IPS-18a (cell line): ENCODE measurements around the gene RYR2.
"Not testable (repeated sequence)": the region's sequence is repeated elsewhere in the genome, so short reads cannot be mapped to it uniquely, and the experiment has no call there.

ENCODE experiments used
- H3K27ac ChIP-seq: one replicate; pipeline ENCODE4 v1.5.1; 2013; ENCODE audit warnings: low read length
- H3K27me3 ChIP-seq: one replicate; pipeline ENCODE4 v1.6.1; 2013; ENCODE audit warnings: mild to moderate bottlenecking, low read length; ENCODE audit not compliant: control insufficient read depth, insufficient read depth
- H3K36me3 ChIP-seq: one replicate; pipeline ENCODE4 v1.6.1; 2013; ENCODE audit warnings: low read depth, low read length; ENCODE audit not compliant: control insufficient read depth
- H3K4me1 ChIP-seq: one replicate; pipeline ENCODE4 v1.6.1; 2013; ENCODE audit warnings: low read depth, low read length; ENCODE audit not compliant: control insufficient read depth
- H3K4me3 ChIP-seq: one replicate; pipeline ENCODE4 v1.5.1; 2013; ENCODE audit warnings: low read length
- H3K9ac ChIP-seq: one replicate; pipeline ENCODE4 v1.6.1; 2013; ENCODE audit warnings: mild to moderate bottlenecking, low read length, moderate library complexity
- H3K9me3 ChIP-seq: one replicate; pipeline ENCODE4 v1.6.1; 2013; ENCODE audit warnings: low read depth, low read length; ENCODE audit not compliant: control insufficient read depth

The RYR2 gene

DNA sequence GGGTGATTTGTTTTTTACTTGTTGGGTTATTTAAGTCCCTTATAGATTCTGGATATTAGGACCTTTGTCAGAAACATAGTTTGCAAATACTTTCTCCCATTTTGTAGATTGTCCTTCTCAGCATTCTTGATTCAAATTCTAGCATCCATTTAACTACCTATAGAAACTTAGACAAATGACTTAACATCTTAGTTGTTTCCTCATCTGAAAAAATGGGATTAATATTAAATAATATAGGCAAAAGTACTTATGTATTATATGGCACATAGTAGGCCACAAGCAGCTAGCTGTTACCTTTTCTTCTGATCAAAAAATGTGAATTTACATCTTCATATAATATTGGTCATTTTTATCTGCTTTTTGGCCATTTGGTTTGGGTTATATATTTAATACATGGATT lies 541.3 kb downstream of the RYR2 start:
- no peaks in the 10 kb centered on the region for H3K4me1 ChIP-seq

DNA sequence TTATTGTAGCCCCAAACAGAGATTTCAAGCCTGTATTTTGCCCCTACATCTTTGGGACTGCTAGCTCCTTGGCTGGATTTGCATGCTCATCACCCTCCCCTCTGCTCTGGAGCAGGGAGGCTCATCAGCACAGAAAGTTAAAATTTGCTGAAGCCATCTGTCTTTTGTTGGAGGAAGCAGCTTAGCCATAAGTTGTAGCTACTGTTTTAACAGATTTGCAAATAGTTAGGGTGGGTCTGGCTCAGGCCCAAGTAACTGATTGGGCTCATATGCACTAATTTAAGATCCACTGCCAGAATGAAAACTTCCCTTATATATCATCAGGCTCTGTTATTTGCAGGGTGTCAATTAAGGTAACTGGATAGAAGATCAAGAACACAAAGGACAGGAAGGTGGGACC lies 541.8 kb downstream of the RYR2 start:
- no peaks in the 10 kb centered on the region for H3K9me3 ChIP-seq
- H3K9ac ChIP-seq, result no peak overlapping the region
- H3K4me1 ChIP-seq, result no peaks in the 10 kb centered on the region
- no peaks in the 10 kb centered on the region for H3K27me3 ChIP-seq
- H3K36me3 ChIP-seq, result no peaks in the 10 kb centered on the region
- H3K27ac ChIP-seq, result no peak overlapping the region
- no peak overlapping the region for H3K4me3 ChIP-seq

More for the DNA sequence above, 541.3 kb downstream of the RYR2 start:
- no peak overlapping the region for H3K4me3 ChIP-seq
- H3K27me3 ChIP-seq, result no peaks in the 10 kb centered on the region
- no peak overlapping the region for H3K9ac ChIP-seq
- H3K9me3 ChIP-seq, result no peaks in the 10 kb centered on the region
- H3K36me3 ChIP-seq, result no peaks in the 10 kb centered on the region
- no peak overlapping the region for H3K27ac ChIP-seq

DNA sequence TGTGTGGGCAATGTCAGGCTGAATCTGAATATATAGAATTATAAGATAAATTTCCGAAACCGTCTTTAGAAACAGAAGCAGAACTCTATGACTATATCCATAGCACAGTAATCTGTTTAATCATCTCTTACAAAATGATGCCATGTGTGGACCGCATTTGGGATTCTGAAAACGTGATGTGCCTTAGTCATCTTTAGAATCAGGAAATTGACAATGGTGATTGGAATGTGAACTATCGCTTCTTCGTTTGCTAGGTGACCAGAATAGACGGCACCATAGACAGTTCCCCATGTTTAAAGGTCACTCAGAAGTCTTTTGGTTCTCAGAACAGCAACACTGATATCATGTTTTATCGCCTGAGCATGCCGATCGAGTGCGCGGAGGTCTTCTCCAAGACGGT lies 548.4 kb downstream of the RYR2 start:
- no peaks in the 10 kb centered on the region for H3K36me3 ChIP-seq
- H3K27me3 ChIP-seq, result no peaks in the 10 kb centered on the region
- H3K9ac ChIP-seq, result no peak overlapping the region
- H3K9me3 ChIP-seq, result no peaks in the 10 kb centered on the region
- no peaks in the 10 kb centered on the region for H3K4me1 ChIP-seq
- H3K27ac ChIP-seq, result no peak overlapping the region
- no peak overlapping the region for H3K4me3 ChIP-seq

DNA sequence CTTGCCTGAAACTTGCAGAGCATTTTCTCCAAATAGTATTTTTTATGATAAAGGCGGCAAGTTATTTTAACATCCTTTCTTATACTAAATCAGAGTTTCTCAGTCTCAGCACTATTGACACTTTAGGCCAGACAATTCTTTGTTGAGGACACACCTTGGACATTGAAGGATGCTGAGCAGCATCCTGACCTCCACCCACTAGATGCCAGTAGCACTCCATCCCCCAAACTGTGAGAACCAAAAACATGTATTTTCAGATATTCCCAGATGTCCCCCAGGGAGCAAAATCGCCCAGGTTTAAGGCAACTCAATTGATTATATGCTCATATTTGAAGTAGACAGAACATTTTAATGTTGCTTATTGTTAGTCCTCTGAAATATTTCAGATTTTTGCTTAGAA lies 549.4 kb downstream of the RYR2 start:
- H3K4me1 ChIP-seq, result no peaks in the 10 kb centered on the region
- no peak overlapping the region for H3K27ac ChIP-seq
- H3K27me3 ChIP-seq, result no peaks in the 10 kb centered on the region
- H3K9ac ChIP-seq, result no peak overlapping the region
- no peak overlapping the region for H3K4me3 ChIP-seq
- H3K9me3 ChIP-seq, result no peaks in the 10 kb centered on the region
- H3K36me3 ChIP-seq, result no peaks in the 10 kb centered on the region

DNA sequence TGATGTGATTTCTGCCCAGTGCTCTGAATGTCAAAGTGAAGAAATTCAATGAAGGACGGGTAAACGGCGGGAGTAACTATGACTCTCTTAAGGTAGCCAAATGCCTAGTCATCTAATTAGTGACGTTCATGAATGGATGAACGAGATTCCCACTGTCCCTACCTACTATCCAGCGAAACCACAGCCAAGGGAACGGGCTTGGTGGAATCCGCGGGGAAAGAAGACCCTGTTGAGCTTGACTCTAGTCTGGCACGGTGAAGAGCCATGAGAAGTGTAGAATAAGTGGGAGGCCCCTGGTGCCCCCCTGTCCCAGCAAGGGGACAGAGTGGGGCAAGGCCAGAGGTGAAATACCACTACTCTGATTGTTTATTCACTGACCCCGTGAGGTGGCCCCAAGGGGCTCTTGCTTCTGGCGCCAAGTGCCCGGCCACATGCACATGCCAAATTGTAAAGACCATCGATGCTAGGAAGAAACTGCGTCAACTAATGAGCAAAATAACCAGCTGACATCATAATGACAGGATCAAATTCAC lies 561.1 kb downstream of the RYR2 start:
- not testable (repeated sequence) for H3K36me3 ChIP-seq, H3K27ac ChIP-seq, H3K4me1 ChIP-seq, H3K9me3 ChIP-seq, H3K9ac ChIP-seq, H3K27me3 ChIP-seq, H3K4me3 ChIP-seq

DNA sequence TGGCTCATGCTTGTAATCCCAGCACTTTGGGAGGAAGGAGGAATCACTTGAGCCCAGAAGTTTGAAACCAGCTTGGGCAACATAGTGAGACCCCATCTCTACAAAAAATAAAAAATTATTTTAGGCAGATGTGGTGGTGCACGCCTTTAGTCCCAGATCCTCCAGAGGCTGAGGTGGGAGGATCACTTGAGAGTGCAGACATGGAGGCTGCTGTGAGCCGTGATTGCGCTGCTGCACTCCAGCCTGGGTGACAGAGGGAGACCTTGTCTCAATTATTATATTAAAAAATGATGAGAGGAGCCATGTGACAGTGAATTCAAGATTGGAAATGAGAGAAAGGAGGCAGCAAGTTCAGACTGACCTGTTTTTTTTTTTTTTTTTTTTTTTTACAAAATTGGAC lies 566.4 kb downstream of the RYR2 start:
- Histone ChIP-seq H3K9ac (no peak overlapping the region), H3K27me3 (no peaks in the 10 kb centered on the region), H3K4me1 (no peaks in the 10 kb centered on the region), H3K4me3 (no peak overlapping the region), H3K27ac (no peak overlapping the region), H3K9me3 (no peaks in the 10 kb centered on the region), H3K36me3 (no peaks in the 10 kb centered on the region)

DNA sequence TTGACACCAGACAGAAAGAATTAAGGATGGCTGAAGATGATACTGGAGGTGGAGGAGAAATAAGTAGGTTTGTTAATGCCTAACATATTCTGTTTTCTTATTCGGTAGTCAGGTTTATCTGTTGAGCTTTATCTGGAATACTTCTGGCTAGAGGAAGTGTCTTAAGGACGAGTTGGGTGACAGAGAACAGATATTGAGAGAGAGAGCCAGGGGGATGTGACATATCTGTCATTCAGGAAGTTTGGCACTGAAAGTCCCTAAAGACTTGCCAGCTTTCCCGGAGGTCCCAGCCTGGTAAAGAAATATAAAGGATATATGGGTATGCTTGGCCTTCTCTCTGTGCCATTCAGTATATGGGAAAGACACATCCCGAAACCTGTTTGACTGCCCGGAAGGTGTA lies 568.2 kb downstream of the RYR2 start:
- H3K9me3 ChIP-seq, result no peaks in the 10 kb centered on the region
- H3K9ac ChIP-seq, result no peak overlapping the region
- H3K27me3 ChIP-seq, result no peaks in the 10 kb centered on the region
- no peak overlapping the region for H3K4me3 ChIP-seq
- H3K4me1 ChIP-seq, result no peaks in the 10 kb centered on the region
- H3K27ac ChIP-seq, result no peak overlapping the region
- no peaks in the 10 kb centered on the region for H3K36me3 ChIP-seq

DNA sequence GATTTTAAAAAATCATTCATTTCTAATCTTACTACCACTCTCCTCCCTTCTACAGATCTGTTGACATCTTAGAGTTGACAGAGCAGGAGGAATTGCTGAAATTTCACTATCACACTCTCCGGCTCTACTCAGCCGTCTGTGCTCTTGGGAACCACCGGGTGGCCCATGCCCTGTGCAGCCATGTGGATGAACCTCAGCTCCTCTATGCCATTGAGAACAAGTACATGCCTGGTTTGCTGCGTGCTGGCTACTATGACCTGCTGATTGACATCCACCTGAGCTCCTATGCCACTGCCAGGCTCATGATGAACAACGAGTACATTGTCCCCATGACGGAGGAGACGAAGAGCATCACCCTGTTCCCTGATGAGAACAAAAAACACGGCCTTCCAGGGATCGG lies 572.0 kb downstream of the RYR2 start:
- no peaks in the 10 kb centered on the region for H3K9me3 ChIP-seq
- H3K27ac ChIP-seq, result no peak overlapping the region
- no peak overlapping the region for H3K9ac ChIP-seq
- no peaks in the 10 kb centered on the region for H3K27me3 ChIP-seq
- H3K4me3 ChIP-seq, result no peak overlapping the region
- no peaks in the 10 kb centered on the region for H3K4me1 ChIP-seq
- H3K36me3 ChIP-seq, result no peaks in the 10 kb centered on the region

DNA sequence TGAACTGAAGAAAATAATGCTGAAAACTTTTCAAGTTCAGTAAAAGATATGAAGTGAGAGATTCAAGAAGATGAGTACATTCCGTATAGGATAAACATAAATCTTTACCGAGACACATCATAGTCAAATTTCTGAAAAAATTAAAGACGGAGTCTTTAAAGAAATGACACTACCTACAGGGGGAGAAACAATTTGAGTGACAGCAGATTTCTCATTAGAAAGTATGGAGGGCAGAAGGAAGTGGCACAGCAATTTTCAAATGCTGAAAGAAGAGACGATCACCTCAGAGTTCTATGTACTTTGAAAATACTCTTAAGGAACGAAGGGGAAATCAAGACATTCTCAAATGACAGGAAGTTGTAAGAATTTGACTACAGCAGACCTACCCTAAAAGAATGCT lies 577.6 kb downstream of the RYR2 start:
- Histone ChIP-seq H3K9ac (no peak overlapping the region), H3K27me3 (no peaks in the 10 kb centered on the region), H3K36me3 (no peaks in the 10 kb centered on the region), H3K27ac (no peak overlapping the region), H3K9me3 (peaks cover 2% of the 10 kb centered on the region), H3K4me3 (no peak overlapping the region), H3K4me1 (no peaks in the 10 kb centered on the region)

DNA sequence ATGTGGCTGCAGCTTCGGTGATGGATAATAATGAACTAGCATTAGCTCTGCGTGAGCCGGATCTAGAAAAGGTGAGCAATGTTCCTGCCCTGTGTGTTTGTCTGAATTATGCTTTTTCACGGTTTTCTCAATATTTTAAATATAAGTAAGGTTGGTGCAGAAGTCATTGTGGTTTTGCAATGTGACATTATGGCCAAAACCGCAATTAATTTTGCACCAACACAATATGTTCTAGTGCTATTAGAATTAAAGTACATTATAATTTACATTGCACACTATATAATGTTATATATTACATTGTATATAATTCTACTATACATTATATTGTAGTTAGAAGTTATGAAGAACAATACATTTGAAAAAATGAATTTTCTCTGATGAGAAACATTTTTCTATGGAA lies 592.9 kb downstream of the RYR2 start:
- Histone ChIP-seq H3K36me3 (no peaks in the 10 kb centered on the region), H3K27ac (no peak overlapping the region), H3K4me3 (no peak overlapping the region), H3K9me3 (no peaks in the 10 kb centered on the region), H3K27me3 (no peaks in the 10 kb centered on the region), H3K4me1 (no peaks in the 10 kb centered on the region), H3K9ac (no peak overlapping the region)

DNA sequence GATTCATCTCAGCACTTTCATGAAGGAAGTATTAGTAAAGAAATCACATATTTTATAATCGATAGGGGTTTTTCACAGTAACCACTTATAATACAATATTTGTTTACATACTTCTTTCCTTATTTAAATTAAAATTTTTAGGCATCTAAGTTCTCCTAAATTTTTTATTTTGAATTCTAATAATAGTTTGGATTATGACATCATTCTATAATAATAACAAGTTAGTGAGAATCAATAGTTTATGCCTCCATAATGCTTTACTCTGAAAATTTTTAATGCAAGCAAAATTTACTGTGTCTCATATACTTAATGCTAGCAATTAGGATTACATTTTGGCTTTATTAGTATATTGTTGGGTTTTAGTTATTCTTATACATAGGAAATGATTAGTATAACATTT lies 596.6 kb downstream of the RYR2 start:
- no peak overlapping the region for H3K9ac ChIP-seq
- H3K4me1 ChIP-seq, result no peaks in the 10 kb centered on the region
- no peaks in the 10 kb centered on the region for H3K27me3 ChIP-seq
- H3K9me3 ChIP-seq, result no peaks in the 10 kb centered on the region
- H3K27ac ChIP-seq, result no peak overlapping the region
- H3K4me3 ChIP-seq, result no peak overlapping the region
- H3K36me3 ChIP-seq, result no peaks in the 10 kb centered on the region

DNA sequence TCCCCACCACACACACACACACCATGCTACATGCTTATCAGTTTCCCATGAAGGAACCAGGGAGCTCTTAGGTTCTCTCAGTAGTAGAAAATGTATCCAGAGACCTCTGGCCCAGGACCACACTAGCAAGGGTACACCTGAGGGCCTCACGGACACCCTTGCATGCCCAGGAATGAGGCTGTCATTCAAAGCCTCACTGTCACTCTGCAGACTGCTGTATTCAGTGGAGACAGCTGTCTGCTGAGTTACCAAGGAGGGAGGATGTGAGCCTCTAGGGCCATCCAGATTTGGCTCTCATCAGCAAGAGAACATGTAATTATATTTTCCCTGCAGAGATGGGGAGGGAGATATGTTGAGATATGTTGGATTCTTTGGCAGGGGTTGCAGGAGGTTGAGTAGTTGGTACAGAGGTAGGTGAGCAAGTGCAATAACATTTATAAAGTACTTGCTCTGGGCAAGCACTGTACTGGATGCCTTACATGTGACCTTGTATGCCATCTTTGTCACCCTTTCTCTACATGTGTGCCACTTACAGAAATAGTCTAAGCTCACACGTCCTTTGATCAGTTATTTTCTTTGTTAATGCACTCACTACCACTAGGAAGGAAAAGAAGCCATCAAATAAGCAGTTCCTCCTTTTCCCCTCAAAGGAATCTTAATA lies 598.2 kb downstream of the RYR2 start:
- Histone ChIP-seq H3K9ac (no peak overlapping the region), H3K4me3 (no peak overlapping the region), H3K27ac (no peak overlapping the region), H3K4me1 (no peaks in the 10 kb centered on the region), H3K36me3 (no peaks in the 10 kb centered on the region), H3K9me3 (no peaks in the 10 kb centered on the region), H3K27me3 (no peaks in the 10 kb centered on the region)
